Endothelial cell of umbilical vein (primary cell): ENCODE data around the gene CEP164. TPM values are rescaled to one million over a fixed set of nuclear protein-coding genes. Genes with fewer than 3 reads are reported as not detected.

Experiments used
- BruUV-seq: library from RNA; stranded (reverse); fragments of 400-500 nt; replicated peaks from 2 replicates; lab custom pipeline; 2021; lab: Mats Ljungman, UMichigan
- CTCF ChIA-PET: fragments of 300-600, 350-600 bp; sonication (Branson Sonifier 250); formaldehyde crosslinking; loops from one replicate; lab custom pipeline; 2021; ENCODE audit warnings: antibody characterized with exemption, inconsistent platforms; lab: Charles Lee
- POLR2A ChIA-PET: fragments of 300-600, 350-600 bp; sonication (Branson Sonifier 250); formaldehyde crosslinking; loops from one replicate; lab custom pipeline; 2021; ENCODE audit warnings: antibody characterized with exemption, inconsistent platforms; lab: Charles Lee
- DNase-seq: peaks from one replicate; pipeline ENCODE4 v3.0.0-alpha.2; 2011; ENCODE audit warnings: low read depth, low spot score
- FAIRE-seq: peaks from 2 replicates; lab custom pipeline; 2011; peaks lifted over from hg19 to GRCh38; lab: Jason Lieb, UNC
- H2AFZ ChIP-seq: 2 replicates; pipeline ENCODE4 v1.6.0; 2012; ENCODE audit warnings: low read depth, low read length, control low read depth, inconsistent platforms
- H3K27ac ChIP-seq: 2 replicates; pipeline ENCODE4 v1.5.1; 2011; ENCODE audit warnings: low read depth, mild to moderate bottlenecking, control low read depth, low read length, moderate library complexity; ENCODE audit not compliant: insufficient read depth
- H3K27me3 ChIP-seq, 2 experiments: 2 replicates each; pipeline versions ENCODE4 v1.6.0 to v1.6.1; 2011; ENCODE audit warnings: low read length in 2 of 2, mixed read lengths in 1 of 2; ENCODE audit not compliant: control insufficient read depth in 2 of 2, insufficient read depth in 2 of 2
- H3K36me3 ChIP-seq, 2 experiments: 2 replicates in 1 of 2; 3 replicates in 1 of 2; pipeline ENCODE4 v1.5.1; 2011; ENCODE audit warnings: low read length in 2 of 2, mild to moderate bottlenecking in 1 of 2, moderate library complexity in 1 of 2; ENCODE audit not compliant: control insufficient read depth in 2 of 2, insufficient read depth in 2 of 2; ENCODE audit errors: extremely low read depth in 1 of 2
- H3K4me1 ChIP-seq: 3 replicates; pipeline ENCODE4 v1.5.1; 2011; ENCODE audit warnings: mild to moderate bottlenecking, low read length; ENCODE audit not compliant: control insufficient read depth, insufficient read depth; ENCODE audit errors: extremely low read depth
- H3K4me2 ChIP-seq: 2 replicates; pipeline ENCODE4 v1.6.1; 2011; ENCODE audit warnings: low read length, control low read depth, mixed read lengths; ENCODE audit not compliant: insufficient read depth
- H3K4me3 ChIP-seq, 3 experiments: fragments of 200-600 bp in 1 of 3; sonication (generic), shearing (Covaris generic) in 1 of 3; replicated peaks in 1 of 3; 2 replicates each; pipeline ENCODE4 v1.5.1; 2011 to 2016; ENCODE audit warnings: control low read depth in 3 of 3, low read length in 3 of 3, mild to moderate bottlenecking in 2 of 3, inconsistent platforms in 1 of 3, low read depth in 1 of 3, moderate library complexity in 1 of 3; ENCODE audit not compliant: insufficient read depth in 1 of 3
- H3K79me2 ChIP-seq: 2 replicates; pipeline ENCODE4 v1.6.0; 2012; ENCODE audit warnings: low read length, inconsistent platforms; ENCODE audit not compliant: control insufficient read depth, insufficient read depth
- H3K9ac ChIP-seq: replicated peaks from 2 replicates; pipeline ENCODE3; 2011; ENCODE audit warnings: low read length, control low read depth; ENCODE audit not compliant: insufficient read depth; ENCODE audit errors: extremely low read depth
- H3K9me1 ChIP-seq: replicated peaks from 3 replicates; pipeline ENCODE4 v1.6.0; 2011; ENCODE audit warnings: mild to moderate bottlenecking, low read length; ENCODE audit not compliant: control insufficient read depth, insufficient read depth; ENCODE audit errors: extremely low read depth
- H3K9me3 ChIP-seq: replicated peaks from 2 replicates; pipeline ENCODE4 v1.5.1; 2012; ENCODE audit warnings: low read length, inconsistent platforms; ENCODE audit not compliant: control insufficient read depth, insufficient read depth
- H4K20me1 ChIP-seq: replicated peaks from 2 replicates; pipeline ENCODE3; 2011; ENCODE audit warnings: mild to moderate bottlenecking, low read length; ENCODE audit not compliant: control insufficient read depth, insufficient read depth; ENCODE audit errors: extremely low read depth
- CTCF ChIP-seq, 2 donors: IDR thresholded peaks; 1 replicate in 1 of 2; 2 replicates in 1 of 2; pipeline ENCODE4 v1.5.1; 2011; ENCODE audit warnings: low read length in 2 of 2, mild to moderate bottlenecking in 2 of 2, moderate library complexity in 2 of 2, control low read depth in 1 of 2, inconsistent platforms in 1 of 2, low read depth in 1 of 2; ENCODE audit not compliant: insufficient read depth in 1 of 2; ENCODE audit errors: extremely low read depth in 1 of 2
- GATA2 ChIP-seq: IDR thresholded peaks from 2 replicates; pipeline ENCODE4 v1.7.0; 2011; ENCODE audit warnings: low read depth, mild to moderate bottlenecking, moderate library complexity, mixed read lengths, low read length; ENCODE audit not compliant: insufficient read length, insufficient read depth
- POLR2AphosphoS5 ChIP-seq: IDR thresholded peaks from 2 replicates; pipeline ENCODE4 v1.6.1; 2012; ENCODE audit warnings: low read depth, mild to moderate bottlenecking, control low read depth, low read length, moderate library complexity; ENCODE audit not compliant: insufficient read depth
- dilution Hi-C: fragments of 300-500 bp; cut with MboI; formaldehyde crosslinking; loops from one replicate; pipeline ENCODE4 v1.15.0; 2019; ENCODE audit warnings: low sequenced_read_pairs; ENCODE audit not compliant: extremely low pct_ligation_motif_present
- intact Hi-C: fragments of 100-400 bp; cut with micrococcal nuclease; formaldehyde crosslinking; loops from one replicate; pipeline ENCODE4 v1.10.0; 2022
- polyA plus RNA-seq, 4 experiments: library from polyadenylated mRNA; depleted of rRNA in 3 of 4; stranded (reverse) in 3 of 4; unstranded in 1 of 4; fragments of >200 nt; gene quantifications; 2 replicates each; pipeline versions ENCODE4 v1.2.1 to v1.2.3, GENCODE V29; 2011 to 2012; ENCODE audit warnings: missing spikeins in 1 of 4
- total RNA-seq: library from RNA; stranded (reverse); gene quantifications from 2 replicates; pipeline ENCODE4 v1.2.3, GENCODE V29; 2021

Gene CEP164
- total and polyA plus RNA-seq, 2 donors (not counting 3 experiments of a cell fraction or from before 2014, with no cell fraction given) = 22.7 to 48.4 TPM

GRCh38 chr11:117415358-117415896, 87.8 kb downstream of the CEP164 start:
- Histone ChIP-seq H3K79me2 (no peaks in the 10 kb centered on the region), H3K27ac (no peak overlapping the region), H4K20me1 (no peaks in the 10 kb centered on the region), H3K27me3 (no peaks in the 10 kb centered on the region), H3K4me3 (no peak overlapping the region), H3K36me3 (peaks cover 0 to 3% of the 10 kb centered on the region in 2 experiments), H3K9me3 (no peaks in the 10 kb centered on the region), H3K9me1 (no peaks in the 10 kb centered on the region), H3K4me1 (no peaks in the 10 kb centered on the region), H2AFZ (no peak overlapping the region), H3K9ac (no peak overlapping the region), H3K4me2 (no peak overlapping the region)
- no TSS peak for BruUV-seq
- intact Hi-C loops = no loop called here
- ChIA-PET POLR2A (no interaction called here), CTCF (interaction anchor here (1.2 to 6.9 kb wide), 3 partner anchors 8 to 11 kb away, joined by 3 to 54 read pairs (median 4); no protein-coding TSS in a partner anchor)
- DNase-seq (no peak), FAIRE-seq (no peak)
- no peak for TF ChIP-seq GATA2
- dilution Hi-C loops = no loop called here

DNA sequence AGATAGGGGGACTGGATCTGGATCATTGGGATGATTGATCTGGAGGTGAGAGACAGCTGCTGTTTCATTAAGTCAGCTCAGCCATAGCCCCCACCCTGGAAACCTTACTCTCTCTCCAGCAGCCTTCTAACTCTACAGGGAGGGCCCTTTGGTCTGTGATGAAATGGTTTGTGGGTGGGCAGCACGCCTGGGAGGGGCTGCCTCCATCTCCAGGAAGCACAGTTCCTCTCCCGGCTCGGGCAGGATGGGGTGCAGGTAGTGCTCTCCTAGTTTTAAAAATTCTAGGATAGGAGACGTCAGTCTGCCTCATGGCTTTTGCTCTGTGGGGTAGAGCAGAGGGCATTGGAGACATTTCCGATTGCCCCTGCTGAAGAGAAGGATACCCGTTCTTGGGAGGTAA, 89.7 kb downstream of the CEP164 start:
- no peaks in the 10 kb centered on the region for H3K36me3 ChIP-seq
- BruUV-seq = no TSS peak
- no peaks in the 10 kb centered on the region for H3K9me3 ChIP-seq
- no peak overlapping the region for H2AFZ ChIP-seq
- no peak overlapping the region for H3K27ac ChIP-seq
- no peak overlapping the region for H3K4me2 ChIP-seq
- CTCF ChIA-PET = interaction anchor here (6.9 kb wide), 1 partner anchor 9 kb away, joined by 54 read pairs; no protein-coding TSS in a partner anchor
- POLR2A ChIA-PET = no interaction called here
- no peaks in the 10 kb centered on the region for H3K9me1 ChIP-seq
- dilution Hi-C loops (no loop called here), intact Hi-C loops (no loop called here)
- H3K4me3 ChIP-seq = no peak overlapping the region
- H3K9ac ChIP-seq = no peak overlapping the region
- H4K20me1 ChIP-seq = no peaks in the 10 kb centered on the region
- TF ChIP-seq POLR2AphosphoS5 = no peak
- TF ChIP-seq CTCF (IDR thresholded peaks at IDR 0.05; ENCODE audit: extremely low read depth in 1 of 2, insufficient read depth in 1 of 2, low read depth in 1 of 2, low read length in 2 of 2) = no peak
- no peaks in the 10 kb centered on the region for H3K4me1 ChIP-seq
- no peaks in the 10 kb centered on the region for H3K27me3 ChIP-seq
- FAIRE-seq (no peak), DNase-seq (no peak)
- H3K79me2 ChIP-seq = no peaks in the 10 kb centered on the region
